Measurements from ENCODE around the gene JAKMIP1.
"Not testable (repeated sequence)": the region's sequence is repeated elsewhere in the genome, so short reads cannot be mapped to it uniquely, and the experiment has no call there.

The JAKMIP1 gene

DNA sequence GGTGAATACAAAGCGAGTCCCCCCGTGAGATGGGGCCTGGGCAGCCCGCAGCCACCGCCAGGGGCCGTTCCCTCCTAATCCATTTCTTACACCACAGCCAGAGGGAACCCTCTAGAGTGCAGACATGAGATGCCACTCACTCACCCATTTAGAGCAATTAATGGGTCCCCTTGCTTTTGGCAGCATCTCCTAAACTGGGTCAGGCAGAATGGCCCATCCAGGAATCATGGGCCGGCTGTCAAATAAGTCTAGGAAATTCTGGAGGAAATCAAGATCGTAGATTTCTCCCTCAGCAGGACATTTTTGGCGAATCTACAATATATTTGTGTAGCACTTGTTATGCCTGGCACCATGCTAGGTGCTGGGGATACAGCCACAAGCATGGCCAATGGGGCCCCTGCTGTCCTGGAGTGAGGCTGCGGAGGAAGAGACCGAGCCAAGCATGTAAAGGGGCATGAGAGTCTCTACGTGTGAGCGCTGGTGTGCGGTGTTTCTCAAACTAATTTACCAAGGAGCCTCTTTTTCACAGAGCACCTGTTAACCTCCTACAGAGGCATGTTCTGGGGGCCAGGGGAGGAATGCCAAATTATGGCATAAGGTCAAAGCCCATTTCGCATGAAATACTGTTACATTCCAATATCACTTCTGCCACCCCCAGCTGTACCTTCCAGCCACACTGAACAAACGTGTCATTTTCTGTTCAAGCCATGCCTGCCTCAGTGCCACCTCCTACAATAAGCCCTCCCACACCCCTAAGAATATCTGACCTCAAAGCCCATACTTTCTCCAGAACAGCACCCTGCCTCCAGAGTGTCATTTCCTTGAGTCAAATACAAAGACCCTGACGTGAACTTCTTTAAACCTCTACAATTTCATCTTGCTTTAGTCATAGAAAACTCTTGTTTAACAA is 28.1 kb upstream of the JAKMIP1 start:
- DNase-seq, result no peak

DNA sequence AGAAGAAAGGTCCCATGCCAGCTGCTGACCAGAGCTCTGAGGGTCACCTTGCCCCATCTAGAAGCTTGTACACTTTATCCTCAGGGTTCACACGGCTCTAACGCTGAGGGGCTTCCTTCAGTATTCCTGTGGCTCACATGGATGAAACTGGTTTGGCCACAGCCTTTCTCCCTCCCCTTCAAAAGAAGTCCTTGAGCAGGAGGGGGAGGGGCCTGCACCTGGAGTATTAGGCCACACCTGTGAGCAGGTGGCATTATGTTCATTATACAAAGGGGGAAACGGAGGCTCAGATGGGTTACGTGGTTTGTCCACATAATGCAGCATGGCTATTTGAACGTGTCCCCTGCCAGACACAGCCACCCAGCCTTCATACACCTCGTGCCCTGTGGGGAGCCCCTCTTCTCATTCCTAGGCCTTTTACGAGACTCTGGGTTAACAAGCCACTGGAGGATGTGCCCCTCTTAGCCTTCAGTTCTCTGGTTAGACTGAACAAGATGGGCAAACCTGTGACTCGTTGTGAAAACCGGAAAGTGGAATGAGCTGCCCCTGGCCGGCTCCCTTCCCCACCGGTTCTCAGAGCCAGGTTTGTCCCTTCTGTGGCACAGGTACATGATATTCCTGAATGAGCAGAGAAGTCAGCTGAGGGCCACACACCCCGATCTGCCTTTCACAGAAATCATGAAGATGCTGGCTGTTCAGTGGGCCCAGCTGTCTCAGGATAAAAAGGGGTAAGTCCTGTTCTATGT is 27.2 kb upstream of the JAKMIP1 start:
- no peak for DNase-seq

DNA sequence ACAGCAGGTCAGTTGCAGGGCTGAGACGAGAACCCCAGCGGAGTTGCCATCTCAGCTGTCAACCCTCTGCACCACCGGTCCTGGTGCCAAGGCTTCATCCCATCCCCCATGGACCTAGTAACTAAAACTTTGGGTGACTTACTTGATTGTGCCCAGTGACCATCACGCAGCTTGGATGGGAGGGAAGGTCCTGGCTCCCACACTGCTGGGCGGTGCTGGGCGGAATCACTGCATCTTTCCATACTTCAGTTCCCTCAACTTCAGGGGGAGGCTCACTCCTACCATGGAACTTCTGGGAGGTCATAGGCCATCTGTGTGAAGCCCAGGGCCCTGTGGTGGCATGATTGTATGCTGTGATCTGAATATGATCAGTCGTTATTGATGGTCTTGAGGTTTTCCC is 26.2 kb upstream of the JAKMIP1 start:
- no peak for DNase-seq

DNA sequence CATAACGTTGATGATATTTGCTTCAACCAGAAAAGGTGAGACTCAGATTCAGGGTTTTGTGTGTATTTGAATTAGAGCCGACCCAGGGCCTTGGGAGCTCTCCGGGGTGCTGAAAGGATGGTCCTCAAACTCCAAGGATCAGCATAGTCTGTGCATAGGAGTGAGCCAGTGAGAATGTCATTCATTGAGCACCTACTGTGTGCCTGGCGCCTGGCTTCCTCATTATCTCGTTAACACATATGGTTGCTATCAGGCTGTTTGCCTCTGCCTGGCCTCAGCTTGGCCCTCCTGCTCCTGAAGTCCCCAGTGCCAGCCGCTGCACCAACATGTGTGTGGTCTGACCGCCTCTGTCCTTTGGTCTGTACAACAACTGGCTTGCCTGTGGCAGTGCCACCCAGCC is 25.1 kb upstream of the JAKMIP1 start:
- peak; percentile 13 to 26 for DNase-seq

DNA sequence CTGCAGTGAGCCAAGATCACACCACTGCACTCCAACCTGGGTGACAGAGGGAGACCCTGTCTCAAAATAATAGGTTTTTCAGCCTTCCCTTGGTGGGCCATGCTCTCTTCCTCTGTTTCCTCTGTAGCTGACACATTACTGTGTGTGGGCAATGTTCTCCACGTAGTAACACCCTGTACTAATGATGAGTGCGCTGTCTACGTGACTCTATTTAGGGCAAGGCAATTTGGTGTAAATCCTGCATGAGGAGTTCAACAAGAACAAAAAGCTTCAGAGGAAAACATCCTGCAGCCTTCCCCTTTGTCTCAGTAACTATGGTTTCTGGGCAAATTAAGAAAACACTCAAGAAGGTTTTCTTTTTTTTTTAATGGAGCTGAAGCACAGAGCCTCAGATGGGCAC is 24.4 kb upstream of the JAKMIP1 start:
- no peak for DNase-seq

DNA sequence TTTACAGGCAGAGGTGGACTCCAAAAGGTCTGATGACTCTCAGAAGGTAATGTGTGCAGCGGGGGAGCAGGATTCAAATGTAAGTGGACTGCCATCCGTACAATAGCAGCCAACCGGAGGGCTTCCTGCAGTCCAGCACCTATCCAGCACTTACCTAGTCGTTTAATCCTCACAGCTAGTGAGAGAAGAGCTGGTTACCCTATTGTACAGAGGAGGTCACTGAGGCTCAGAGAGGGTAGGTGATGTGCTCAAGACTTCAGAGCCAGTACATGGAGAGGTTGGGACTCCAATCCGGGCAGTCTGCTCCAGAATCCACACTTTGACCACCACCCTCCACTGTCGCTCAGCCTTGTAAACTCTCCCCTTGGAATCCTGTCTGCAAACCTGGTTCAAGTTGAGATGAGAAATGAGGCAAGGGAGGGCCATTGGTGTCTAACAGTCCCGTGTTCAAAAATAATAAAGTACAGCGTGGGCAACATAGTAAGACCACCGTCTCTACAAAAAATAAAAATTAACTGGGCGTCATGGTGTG is 22.5 kb upstream of the JAKMIP1 start:
- DNase-seq, result no peak

DNA sequence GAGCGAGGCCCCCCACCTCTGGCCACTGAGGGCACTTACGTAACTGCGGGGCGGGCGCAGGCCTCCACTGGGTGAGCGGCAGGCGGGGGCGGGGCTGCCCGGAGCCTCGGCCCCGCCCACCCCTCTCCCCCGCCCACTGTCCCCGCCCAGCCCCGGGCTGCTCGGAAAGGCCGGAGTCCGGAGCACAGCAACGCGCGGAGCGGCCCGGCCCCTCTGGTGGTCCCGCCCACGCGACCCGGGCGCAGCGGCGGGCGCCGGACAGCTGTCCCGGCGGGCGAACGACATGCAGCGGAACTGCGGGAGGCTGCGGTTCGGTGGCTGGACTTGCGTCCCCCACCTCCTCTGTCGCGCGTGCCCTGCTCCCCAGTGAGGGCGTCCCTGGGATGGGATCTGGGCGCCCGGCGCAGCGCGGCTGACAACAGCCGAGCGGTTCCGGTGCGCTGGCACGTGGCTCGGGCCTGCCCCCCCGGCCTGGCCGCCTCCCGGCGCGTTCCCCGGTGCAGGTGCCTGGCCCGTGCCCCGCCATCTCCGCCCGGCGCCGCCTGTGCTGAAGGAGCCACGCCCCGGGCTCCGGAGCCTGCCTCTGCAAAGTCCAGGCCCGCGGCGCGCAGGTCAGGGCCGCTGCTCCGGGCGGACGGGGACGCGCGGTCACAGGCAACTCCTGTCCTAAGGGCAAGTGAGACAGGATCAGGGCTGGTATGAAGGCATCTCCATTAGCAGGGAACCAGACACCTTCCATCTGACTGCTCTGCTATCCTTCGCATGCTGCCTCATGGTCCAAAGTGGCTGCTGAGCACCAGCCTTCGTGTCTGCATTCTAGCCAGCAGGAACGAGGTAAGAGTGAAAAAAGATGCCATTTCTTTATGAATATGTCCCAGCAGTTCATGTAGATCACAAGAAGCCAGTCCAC is 21.8 kb upstream of the JAKMIP1 start:
- DNase-seq, result peak; percentile 22 to 23

DNA sequence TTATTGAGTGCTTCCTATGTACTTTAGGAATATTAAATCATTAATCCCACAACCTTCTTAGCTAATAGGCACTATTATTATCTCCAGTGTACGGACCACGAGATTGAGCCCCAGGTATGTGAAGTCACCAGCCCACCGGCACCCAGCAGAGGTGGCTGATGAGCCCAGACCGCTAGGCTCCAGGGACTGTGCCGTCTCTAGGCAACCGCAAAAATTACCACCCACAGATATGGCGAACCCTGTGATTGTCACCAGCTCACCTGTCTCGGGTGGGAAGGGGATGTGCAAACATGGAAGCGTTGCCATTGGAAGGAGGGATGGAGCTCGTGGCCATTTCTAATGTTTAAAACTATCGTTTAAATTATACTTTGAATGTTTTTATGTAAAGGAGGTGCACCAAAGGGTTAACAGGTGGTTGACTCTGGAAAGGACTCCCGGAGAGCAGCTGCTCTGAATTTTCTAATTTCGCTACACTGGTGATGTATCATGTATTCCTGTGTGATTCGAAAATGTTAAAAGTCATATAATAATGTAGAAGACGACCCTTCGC is 21.0 kb upstream of the JAKMIP1 start:
- no peak for DNase-seq

DNA sequence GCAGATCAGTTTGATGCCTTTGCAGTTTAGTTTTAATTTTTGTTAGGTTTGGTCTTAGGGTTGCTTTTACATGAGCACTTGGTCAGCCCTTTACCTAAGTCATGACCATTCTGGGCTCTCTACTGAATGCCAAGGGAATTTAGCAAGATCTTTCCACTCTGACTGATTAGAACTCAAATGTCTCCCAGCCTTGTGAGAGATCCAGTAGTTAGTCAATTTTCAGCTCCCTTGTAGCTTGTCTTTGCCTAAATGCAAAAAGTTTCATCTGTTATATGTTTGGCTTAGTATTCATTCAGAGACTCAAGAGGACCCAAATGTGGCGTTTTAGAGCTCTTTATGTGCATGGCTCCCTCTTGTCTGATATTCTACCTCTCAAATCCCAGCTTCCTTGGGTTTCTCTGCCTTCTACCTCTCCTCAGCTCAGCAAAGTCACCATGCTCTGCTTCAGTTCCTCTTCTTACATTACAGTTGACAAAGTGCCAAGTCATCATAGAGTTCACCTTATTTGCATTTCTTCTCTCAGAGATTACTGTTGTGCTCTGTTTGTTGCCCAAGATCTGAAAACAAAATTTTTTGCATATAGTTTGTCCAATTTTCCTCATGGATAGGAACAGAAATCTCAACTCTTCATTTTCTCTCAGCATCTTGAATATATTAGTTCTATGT is 17.5 kb upstream of the JAKMIP1 start:
- DNase-seq, result no peak

DNA sequence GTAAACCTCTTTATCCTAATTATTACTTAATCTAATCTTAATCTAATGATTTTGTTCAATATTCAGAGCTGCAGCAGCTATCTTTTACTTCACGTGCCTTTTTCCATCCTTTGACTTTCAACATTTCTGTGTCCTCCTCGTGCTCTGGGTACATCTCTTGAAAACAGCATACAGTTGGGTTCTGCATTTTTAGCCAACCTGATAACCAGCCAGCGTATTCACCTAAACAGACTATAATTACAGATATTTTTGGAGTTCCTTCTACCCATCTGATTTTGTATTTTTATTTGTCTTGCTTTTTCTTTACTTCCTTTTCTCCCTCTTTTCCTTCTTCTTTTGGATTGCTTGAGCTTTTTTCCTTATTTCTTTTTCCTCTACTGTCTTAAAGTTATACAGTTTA is 16.2 kb upstream of the JAKMIP1 start:
- no peak for DNase-seq

DNA sequence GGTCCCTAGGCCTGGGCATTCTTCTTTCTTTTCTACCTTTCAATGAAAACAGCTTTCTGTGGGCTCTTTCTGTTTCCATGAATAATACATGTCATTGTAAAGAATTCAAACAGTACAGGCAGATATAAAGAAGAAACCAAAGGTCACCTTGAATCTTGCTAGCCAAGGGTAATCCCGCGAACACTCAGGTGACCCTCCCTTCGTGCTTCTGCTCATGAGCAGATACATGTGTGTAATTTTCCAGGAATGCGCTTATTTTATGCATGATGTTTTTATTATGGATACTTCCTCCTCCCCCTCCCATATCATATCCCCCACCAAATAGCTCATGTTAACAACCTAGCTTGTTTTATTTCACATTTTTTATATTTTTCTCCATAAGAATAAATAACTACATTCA is 9.6 kb upstream of the JAKMIP1 start:
- DNase-seq, result no peak

DNA sequence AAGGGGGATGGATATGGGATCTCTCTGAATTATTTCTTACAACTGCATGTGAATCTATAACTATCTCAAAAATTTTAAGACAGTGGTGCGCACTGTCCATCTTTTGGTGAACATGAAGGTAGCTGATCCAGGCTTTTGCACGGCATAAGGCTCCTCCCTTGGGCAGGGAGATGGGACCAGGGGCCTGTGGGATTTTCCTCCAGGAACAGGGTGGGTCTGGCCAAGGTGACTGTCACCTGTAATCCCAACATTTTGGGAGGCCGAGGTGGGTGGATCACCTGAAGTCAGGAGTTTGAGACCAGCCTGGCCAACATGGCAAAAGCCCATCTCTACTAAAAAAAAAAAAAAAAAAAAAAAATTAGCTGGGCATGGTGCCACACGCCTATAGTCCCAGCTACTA is 8.9 kb upstream of the JAKMIP1 start:
- not testable (repeated sequence) for DNase-seq

DNA sequence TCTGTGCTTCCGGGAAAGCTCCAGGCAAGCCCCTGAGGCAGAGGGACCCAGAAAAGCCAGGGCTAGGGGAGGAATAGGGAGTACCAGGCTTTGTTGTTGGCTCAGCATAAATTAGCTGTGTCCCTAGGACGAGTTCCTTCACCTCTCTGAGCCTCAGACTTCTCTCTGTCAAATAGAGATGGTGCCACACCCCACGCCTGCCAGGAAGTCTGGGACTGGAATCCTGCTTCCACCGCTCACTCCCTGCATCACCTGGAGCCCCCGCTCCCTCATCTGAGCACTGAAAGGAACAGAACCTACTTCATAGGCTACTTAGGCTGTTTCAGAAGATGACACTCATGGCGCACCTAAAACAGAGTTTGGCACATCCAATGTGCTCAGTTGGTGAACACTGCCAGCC is 8.1 kb upstream of the JAKMIP1 start:
- no peak for DNase-seq

DNA sequence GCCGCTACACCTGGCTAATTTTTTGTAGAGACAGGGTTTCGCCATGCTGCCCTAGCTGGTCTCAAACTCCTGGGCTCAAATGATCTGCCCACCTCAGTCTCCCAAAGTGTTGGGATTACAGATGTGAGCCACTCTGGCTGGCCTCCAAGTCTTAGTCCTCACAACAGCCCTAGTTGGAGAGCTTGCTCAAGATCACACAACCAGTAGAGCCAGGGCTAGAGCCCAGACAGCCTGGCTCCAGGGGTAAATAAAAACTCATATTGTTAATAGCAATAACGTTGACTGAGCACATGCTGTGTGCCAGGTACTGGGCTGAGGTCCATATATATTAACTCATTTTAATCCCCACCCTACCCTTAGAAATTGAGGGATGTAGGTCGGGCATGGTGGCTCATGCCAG is 7.3 kb upstream of the JAKMIP1 start:
- DNase-seq, result no peak

DNA sequence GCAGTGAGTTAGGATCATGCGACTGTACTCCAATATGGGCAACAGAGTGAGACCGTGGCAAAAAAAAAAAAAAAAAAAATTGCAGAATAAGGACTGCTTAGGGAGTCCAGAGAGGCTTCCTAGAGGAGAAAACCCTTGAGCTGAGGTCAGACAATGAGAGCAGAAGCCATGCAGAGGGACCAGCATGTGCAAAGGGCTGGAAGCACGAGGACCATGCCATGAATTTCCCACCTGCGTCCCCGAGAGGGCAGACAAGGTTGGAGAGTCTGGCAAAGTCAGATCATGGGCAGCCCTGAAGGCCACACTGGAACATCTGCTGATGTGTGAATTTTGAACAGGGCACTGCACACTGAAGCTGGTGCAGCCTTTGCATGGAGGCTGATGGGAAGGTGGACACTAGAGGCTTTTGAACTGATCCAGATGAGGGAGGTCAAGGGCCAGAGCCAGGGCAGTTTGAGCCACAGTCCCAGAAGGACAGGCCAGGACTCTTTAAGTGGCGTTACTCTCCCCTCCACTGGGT is 6.5 kb upstream of the JAKMIP1 start:
- no peak for DNase-seq

DNA sequence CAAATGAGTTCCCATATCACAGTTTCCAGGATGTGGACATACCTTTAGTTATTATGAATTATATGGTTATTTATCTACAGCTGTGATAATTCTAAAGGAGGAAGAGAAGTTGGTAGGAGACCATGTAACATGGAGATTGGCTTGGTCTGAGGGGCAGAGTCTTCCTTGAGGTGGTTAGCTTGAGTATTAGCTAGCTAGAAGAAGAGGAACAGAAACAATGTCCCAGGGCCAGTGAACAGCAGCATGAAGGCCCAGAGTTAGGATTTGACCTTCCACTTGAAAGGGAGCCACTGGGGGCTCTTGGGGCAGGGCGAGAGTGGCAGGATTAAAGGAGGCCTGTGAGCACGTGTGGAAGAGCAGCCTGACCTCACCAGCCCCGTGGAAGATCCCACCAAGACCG is 5.6 kb upstream of the JAKMIP1 start:
- DNase-seq, result no peak

DNA sequence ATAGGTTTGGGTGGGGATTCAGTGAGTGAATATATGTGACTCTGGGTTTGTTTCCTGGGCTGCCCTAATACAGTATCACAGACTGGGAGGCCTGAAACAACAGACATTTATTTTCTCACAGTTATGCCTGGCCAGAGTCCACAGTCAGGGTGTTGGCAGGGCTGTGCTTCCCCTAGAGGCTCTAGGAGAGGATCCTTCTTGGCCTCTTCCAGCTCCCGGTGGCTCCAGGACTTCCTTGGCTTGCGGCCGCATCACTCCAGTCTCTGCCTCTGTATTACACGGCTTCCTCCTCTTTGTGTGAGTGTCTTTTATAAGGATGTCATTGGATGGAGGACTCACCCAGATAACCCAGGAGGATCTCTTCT is 5.2 kb upstream of the JAKMIP1 start:
- DNase-seq, result no peak

DNA sequence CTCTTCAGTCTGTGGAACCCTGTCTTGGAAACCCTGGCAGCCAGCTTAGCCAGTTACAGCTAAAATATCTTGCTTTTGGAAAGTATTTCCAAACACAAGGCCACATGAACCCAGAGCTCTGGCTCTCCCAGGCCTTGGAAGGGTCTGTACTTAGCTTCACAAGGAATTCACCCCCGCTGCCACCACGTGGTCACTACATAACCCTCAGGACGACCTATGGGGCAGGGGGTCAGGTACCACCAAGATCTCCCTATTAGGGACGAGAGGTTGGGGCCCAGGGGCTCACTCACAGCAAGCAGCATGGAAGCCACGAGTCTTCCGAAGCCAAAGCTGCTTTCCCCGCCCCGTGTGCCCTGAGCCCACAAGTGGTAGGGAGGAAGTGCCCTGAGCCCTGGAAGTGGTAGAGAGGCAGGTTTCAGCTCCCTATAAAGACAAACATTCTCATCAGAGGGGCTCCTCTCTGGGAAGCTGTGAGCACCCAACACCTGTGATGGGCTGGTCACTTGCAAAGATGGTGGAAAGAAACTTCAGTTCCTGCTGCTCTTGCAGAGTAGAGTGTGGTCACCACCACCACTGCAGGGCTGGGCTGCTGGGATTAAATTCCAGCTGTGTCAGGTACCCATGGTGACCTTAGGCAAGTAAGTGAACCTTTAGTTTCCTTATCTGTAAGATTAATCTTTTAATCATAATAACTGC is 4.7 kb upstream of the JAKMIP1 start:
- DNase-seq, result no peak

DNA sequence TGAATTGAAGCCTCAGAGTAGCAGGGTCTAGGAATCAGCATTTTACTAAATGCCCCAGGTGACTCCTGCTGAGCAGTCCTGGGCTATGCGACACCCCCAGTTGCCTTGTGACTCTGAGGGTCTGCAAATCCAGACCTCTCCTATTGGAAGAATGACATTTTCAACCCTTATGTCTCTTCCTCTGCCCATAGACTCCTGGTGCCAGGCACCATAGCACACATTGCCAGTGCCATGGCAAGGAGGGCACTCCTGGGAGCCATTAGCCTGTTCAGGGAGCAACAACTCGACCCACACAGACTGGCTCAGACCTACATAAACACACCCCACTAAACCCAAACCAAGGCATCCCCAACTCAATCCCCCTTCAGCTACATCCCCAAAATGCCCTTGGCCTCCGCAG is 3.7 kb upstream of the JAKMIP1 start:
- DNase-seq, result no peak

DNA sequence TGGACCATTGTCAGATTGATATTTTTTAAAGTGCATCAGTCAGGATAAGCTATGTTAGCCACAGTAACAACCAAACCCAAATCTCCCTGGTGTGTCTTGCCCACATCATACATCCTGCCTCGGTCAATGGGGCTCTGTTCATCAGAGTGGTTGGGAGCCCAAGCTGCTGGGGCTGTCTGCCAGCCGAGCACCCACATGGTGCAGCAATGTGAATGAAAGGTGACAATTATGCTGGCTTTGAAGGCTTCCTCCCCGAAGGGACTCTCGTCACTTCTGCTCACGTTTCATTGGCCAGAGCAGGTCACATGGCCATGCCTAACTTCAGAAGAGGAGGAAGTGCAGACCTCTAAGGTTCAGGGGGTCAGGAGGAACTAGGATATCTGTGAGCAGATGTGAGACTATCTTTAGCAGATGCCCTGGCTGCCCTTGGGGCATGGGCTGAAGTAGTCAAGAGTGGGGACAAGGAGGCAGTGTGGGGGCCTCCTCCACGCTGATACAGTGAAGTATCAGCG is 1.3 kb upstream of the JAKMIP1 start:
- DNase-seq, result no peak

DNA sequence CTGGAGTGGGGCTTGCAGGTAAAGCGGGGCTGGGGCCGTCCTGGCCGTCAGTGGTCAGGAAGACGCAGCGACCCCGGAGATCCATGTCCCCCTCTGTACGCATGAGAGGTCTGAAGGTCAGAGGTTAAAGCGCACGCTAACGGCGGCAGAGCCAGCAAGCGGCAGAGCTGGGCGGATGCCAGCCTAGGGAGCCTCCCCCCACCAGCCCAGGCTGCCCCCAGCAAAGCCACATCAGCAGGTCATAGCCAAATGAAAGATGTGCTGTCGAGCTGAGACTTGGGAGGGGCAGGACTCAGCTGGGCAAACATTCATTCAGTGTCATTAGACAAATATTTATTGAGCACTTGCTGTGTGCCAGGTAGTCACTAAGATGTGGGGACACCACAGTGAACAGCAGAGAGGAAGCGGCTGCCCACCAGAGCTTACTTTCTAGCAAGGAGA is 593 bp upstream of the JAKMIP1 start:
- no peak for DNase-seq
